Activated naive CD8-positive, alpha-beta T cell treated with anti-CD3 and anti-CD28 coated beads, Interleukin-2, amount 50 U/mL, for 24 hours (primary cell): ENCODE data around the gene PPP3R1.

Experiments used
- ATAC-seq: fragments of 150-1000 bp; cut with Tn5 transposase; one replicate; pipeline ENCODE4 v1.10.0; 2021
- DNase-seq: peaks from one replicate; pipeline ENCODE4 v3.0.0; 2021
- H3K27ac Mint-ChIP-seq: one replicate; pipeline ENCODE4 v1.8.0; 2021; ENCODE audit warnings: mild to moderate bottlenecking, mixed read lengths
- H3K27me3 Mint-ChIP-seq: one replicate; pipeline ENCODE4 v1.8.0; 2021; ENCODE audit warnings: mixed read lengths
- H3K36me3 Mint-ChIP-seq: one replicate; pipeline ENCODE4 v1.8.0; 2021; ENCODE audit warnings: low read depth, mixed read lengths
- H3K4me1 Mint-ChIP-seq: one replicate; pipeline ENCODE4 v1.8.0; 2021; ENCODE audit warnings: mixed read lengths
- H3K4me3 Mint-ChIP-seq: one replicate; pipeline ENCODE4 v1.8.0; 2021; ENCODE audit warnings: mild to moderate bottlenecking, moderate library complexity, mixed read lengths
- H3K9me3 Mint-ChIP-seq: one replicate; pipeline ENCODE4 v1.8.0; 2021; ENCODE audit warnings: mixed read lengths

Gene PPP3R1, protein sequence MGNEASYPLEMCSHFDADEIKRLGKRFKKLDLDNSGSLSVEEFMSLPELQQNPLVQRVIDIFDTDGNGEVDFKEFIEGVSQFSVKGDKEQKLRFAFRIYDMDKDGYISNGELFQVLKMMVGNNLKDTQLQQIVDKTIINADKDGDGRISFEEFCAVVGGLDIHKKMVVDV

DNA sequence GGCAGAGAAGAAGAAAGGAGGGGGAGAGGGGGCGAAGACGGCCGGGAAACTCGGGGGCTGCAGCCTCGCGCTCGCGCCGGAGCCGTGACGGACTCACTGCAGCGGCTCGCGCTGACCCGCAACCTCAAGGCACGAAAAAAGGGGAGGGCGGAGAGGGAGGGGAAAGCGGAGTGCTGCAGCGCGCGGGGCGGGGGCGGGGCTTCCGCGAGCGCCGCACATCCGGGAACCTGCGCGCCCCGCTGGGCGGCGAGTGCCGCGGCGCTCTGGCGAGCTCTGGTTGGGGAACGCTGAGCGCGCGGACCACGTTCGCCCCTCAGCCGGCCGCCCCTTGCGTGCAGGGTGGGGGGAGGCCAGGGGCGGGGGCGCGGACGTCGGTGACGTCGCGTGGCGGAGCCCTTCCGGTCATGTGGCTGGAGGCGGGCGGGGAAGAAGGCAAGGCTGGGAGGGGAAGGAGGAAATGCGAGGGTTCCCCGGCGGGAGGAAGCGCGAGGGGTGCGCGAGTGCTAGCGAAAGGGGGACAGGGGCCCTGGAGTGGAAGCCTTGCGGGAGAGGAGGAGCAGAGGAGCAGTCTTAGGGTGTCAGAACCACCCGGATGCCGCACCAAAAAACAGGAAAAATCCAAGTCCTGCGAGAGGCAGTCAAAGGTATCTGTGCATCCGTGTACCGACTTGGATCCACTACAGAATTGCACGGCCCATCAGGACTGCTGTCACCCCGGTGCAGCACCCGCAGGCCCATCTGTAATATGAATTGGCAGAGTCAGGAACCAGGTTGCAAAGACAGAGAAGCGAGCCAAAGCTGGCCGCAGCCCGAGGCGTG, at the start of gene PPP3R1:
PPP3R1 (minus strand) TSS at position 133 of the 819 bp plus-strand sequence. CDS start 405 bp downstream, outside the sequence.
- no peaks in the 10 kb centered on the region for H3K27me3 Mint-ChIP-seq
- H3K36me3 Mint-ChIP-seq, result peaks cover 20% of the 10 kb centered on the region
- H3K27ac Mint-ChIP-seq, result peak within 1 kb of the TSS; percentile 96
- no peaks in the 10 kb centered on the region for H3K9me3 Mint-ChIP-seq
- DNase-seq (peak; percentile 95), ATAC-seq (peak; percentile 95)
- peak within 1 kb of the TSS; percentile 97 for H3K4me3 Mint-ChIP-seq
- H3K4me1 Mint-ChIP-seq, result peaks cover 34% of the 10 kb centered on the region

DNA sequence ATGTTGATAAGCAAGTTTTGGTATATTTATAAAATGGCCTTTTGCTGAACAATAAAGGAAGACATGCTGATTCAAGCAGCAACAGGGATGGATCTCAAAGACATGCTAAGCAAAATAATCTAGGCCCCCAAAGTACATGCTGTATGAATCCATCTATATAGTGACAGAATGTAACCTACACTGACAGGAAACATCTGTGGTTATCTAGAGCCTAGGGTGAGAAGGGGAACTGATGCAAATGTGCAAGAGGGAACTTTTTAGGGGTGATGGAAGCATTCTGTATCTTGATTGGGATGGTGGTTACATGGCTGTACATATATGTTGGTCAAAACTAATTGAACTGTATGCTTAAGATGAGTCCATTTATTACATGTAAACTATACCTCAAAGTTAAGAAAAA, 43.2 kb upstream of the PPP3R1 start:
- ATAC-seq (no peak), DNase-seq (no peak)
- H3K36me3 Mint-ChIP-seq, result no peaks in the 10 kb centered on the region
- no peak overlapping the region for H3K27ac Mint-ChIP-seq
- H3K4me1 Mint-ChIP-seq, result peaks cover 4% of the 10 kb centered on the region
- H3K27me3 Mint-ChIP-seq, result peaks cover 6% of the 10 kb centered on the region
- H3K9me3 Mint-ChIP-seq, result no peaks in the 10 kb centered on the region
- H3K4me3 Mint-ChIP-seq, result no peak overlapping the region

DNA sequence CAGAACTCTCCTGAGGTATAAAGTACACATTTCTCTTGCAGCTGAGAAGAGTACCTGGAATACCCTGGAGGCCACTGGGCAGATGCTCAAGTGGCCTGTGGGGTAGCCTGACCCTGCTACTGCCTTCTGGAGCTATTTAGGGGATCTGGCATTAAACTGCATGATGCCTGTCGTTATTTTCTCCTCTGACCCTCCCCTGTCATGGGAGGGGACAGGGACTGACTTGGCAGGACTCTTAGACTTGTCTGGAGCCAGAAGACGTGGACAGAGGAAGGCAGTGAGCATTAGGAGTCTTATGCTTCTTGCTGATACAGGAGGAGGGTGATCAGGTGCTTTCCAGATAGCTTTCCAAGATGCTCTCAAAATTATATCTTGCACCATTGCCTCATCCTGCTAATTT, 42.6 kb upstream of the PPP3R1 start:
- no peak overlapping the region for H3K4me3 Mint-ChIP-seq
- H3K36me3 Mint-ChIP-seq, result no peaks in the 10 kb centered on the region
- H3K27ac Mint-ChIP-seq, result no peak overlapping the region

DNA sequence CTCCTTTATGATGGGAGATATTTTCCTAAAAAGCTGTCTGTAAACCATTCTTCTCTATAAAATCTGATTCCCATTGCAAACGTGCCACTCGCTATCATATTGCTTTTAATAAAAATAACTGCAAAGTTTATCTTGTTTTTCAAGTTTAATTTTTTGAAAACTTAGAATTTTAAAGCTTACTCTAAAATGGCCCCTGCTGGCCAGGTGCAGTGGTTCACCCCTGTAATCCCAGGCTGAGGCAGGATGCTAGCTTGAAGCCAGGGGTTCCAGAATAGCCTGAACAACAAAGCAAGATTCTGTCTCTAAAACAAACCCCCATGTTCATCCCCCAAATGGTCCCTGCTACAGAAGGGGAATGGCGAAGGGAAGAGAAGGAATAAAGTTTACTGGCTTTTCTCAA, 41.9 kb upstream of the PPP3R1 start:
- no peaks in the 10 kb centered on the region for H3K9me3 Mint-ChIP-seq
- no peak overlapping the region for H3K27ac Mint-ChIP-seq
- H3K4me1 Mint-ChIP-seq, result peaks cover 4% of the 10 kb centered on the region
- peaks cover 8% of the 10 kb centered on the region for H3K27me3 Mint-ChIP-seq
- H3K4me3 Mint-ChIP-seq, result no peak overlapping the region
- H3K36me3 Mint-ChIP-seq, result no peaks in the 10 kb centered on the region
- DNase-seq (no peak), ATAC-seq (no peak)

More for the DNA sequence above, 42.6 kb upstream of the PPP3R1 start:
- DNase-seq, result no peak
- Mint-ChIP-seq H3K27me3 (peaks cover 8% of the 10 kb centered on the region), H3K4me1 (peaks cover 4% of the 10 kb centered on the region), H3K9me3 (no peaks in the 10 kb centered on the region)
- no peak for ATAC-seq

DNA sequence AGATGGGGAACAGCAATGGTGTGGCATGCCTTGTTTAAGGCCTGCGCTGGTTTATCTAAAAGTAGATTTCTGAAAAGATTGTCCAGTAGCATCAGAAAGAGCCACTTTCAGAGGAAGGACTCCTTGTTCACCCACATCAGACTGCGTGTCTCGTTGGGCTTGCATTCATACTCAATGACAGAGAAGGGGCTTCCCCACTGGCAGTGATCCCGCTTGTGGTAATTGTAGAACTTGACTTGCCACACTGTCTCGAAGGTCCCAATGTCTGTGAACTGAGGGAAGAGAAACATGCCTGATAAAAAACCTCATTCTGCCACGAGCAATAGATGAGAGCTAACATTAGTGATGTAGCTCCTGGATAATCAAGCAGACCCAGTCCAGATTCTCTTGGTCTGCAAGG, 41.4 kb upstream of the PPP3R1 start:
- no peak overlapping the region for H3K27ac Mint-ChIP-seq
- DNase-seq, result no peak
- peaks cover 4% of the 10 kb centered on the region for H3K4me1 Mint-ChIP-seq
- no peak overlapping the region for H3K4me3 Mint-ChIP-seq
- H3K36me3 Mint-ChIP-seq, result no peaks in the 10 kb centered on the region
- no peak for ATAC-seq
- no peaks in the 10 kb centered on the region for H3K9me3 Mint-ChIP-seq
- peaks cover 8% of the 10 kb centered on the region for H3K27me3 Mint-ChIP-seq

DNA sequence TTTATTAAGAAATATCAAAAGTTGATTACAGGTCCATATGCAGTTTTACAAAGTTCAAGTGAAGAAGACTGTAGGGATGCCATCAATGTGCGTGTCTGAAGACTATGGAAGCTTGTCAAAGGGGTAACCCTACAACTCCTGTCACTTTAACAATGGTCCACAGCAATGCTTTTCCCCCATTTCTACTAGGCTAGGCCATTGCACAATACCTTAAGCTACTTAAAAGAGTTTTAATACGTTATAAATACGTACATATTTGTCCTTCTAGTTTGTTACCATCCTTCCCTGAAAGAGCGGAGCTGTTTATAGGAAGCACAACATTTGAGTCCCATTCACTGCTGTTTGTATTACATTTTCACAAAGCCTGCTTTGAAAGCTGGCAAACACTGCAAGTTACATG, 40.7 kb upstream of the PPP3R1 start:
- Mint-ChIP-seq H3K36me3 (no peaks in the 10 kb centered on the region), H3K27me3 (peaks cover 15% of the 10 kb centered on the region), H3K9me3 (no peaks in the 10 kb centered on the region), H3K4me3 (no peak overlapping the region), H3K4me1 (peaks cover 4% of the 10 kb centered on the region), H3K27ac (no peak overlapping the region)
- DNase-seq (no peak), ATAC-seq (no peak)

DNA sequence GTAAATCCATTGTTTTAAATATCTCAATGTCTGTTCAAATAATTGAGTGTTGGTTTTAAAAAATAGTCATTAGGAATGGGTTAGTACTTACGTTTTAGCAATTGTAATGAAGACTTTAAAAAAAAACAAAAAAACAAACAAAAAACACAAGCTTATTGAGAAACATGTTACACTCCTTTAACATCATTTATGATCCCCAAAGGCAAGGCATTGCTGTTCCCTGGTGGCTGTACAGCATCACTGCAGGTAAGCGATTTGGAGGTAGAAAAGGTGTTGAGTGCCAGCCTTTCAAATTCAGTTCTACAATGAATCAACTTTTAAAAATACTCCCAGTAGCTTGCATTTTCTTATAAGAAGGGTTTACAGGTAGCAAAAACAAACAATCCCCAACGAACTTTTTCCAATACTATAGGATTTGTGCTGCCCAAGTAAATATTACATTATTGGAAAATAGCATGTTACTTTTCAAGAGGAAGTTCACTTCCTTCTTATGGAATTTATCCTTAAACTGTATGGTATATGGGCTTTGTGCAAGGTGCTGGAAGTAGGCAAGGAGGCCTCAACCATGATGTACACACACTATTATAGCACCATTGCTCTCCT, 39.9 kb upstream of the PPP3R1 start:
- H3K27ac Mint-ChIP-seq, result no peak overlapping the region
- no peak overlapping the region for H3K4me3 Mint-ChIP-seq
- DNase-seq, result no peak
- H3K27me3 Mint-ChIP-seq, result peaks cover 23% of the 10 kb centered on the region
- H3K9me3 Mint-ChIP-seq, result no peaks in the 10 kb centered on the region
- peaks cover 4% of the 10 kb centered on the region for H3K4me1 Mint-ChIP-seq
- no peaks in the 10 kb centered on the region for H3K36me3 Mint-ChIP-seq
- no peak for ATAC-seq

DNA sequence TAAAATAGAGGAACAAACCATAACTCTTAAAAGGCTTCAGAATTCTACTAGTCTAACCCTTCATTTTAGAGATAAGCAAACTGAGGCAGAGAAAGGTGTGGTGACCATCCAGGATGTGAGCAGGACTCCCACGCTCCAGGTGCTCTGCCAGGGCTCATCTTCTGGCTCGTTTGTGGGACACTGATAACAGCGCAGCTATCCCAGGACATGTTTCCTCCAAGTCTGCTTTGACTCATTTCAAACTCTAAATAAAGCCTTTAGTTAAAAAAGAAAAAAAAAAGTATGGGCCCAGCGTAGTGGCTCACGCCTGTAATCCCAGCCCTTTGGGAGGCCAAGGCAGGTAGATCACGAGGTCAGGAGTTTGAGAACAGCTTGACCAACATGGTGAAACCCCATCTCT, 39.0 kb upstream of the PPP3R1 start:
- Mint-ChIP-seq H3K36me3 (no peaks in the 10 kb centered on the region), H3K4me3 (no peak overlapping the region), H3K27me3 (peaks cover 27% of the 10 kb centered on the region), H3K9me3 (no peaks in the 10 kb centered on the region), H3K4me1 (peaks cover 4% of the 10 kb centered on the region), H3K27ac (no peak overlapping the region)
- DNase-seq (no peak), ATAC-seq (no peak)

DNA sequence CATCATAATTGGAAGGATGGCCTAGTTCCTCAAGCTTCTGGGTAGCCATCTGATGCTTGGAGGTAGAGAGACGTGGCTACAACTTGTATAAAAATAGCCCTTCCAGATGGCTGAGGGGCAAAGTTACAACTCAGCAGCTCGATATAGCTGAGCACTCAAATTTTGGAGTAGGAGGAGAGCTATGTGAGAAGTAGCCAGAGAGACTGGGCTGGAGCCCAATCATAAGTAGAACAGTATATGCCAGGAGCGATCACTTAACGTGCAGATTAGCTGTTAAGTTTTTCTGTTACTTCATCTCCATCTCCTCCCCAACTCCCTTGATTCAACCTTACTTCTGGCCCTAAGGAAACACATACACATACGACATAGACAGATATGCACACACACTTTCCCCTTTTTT, 38.6 kb upstream of the PPP3R1 start:
- no peaks in the 10 kb centered on the region for H3K9me3 Mint-ChIP-seq
- no peak for ATAC-seq
- no peak overlapping the region for H3K4me3 Mint-ChIP-seq
- peaks cover 31% of the 10 kb centered on the region for H3K27me3 Mint-ChIP-seq
- no peak for DNase-seq
- H3K4me1 Mint-ChIP-seq, result peaks cover 4% of the 10 kb centered on the region
- no peak overlapping the region for H3K27ac Mint-ChIP-seq
- no peaks in the 10 kb centered on the region for H3K36me3 Mint-ChIP-seq

DNA sequence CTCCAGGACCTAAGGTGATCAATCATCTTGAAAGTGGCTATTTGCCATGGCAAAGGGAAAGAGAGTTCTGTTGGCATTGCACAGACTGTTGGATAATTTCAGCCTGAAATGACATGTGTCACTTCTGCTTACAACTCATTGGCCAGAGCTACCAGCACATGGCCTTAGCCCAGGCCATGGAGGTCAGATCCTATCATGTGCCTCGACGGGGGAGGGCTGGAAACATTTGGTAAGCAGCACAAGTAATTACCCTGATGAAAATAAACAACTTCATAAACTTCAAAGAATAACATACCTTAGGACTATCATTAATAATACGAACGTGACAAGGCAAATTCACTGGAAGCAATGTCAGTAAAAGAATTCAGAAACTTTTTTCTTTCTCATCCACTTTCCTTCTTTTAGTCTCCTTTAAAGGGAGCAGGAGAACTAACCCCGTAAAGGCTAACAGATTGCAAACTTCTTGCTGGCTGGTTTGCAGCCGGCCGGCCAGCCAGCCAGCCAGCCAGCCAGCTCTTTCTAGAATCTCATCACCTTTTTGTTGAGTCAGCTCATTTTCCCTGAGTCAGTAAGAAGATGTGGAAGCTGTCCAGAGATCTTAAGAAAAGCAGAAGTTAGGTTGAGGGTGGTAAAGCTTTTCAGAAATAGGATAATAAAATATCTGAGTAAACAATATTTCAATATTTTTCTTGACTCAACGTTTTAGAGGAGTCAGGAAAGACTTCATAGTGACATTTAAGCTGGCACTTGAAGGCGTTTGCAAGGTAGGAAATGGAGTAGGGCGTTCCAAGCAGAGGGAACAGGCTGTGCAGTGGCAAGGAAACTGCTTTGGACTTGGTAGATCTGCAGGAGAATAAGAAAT, 35.5 kb upstream of the PPP3R1 start:
- Mint-ChIP-seq H3K36me3 (no peaks in the 10 kb centered on the region), H3K27ac (no peak overlapping the region), H3K9me3 (no peaks in the 10 kb centered on the region), H3K4me1 (peaks cover under 1% of the 10 kb centered on the region), H3K27me3 (peaks cover 40% of the 10 kb centered on the region), H3K4me3 (no peak overlapping the region)
- DNase-seq, result no peak
- no peak for ATAC-seq

DNA sequence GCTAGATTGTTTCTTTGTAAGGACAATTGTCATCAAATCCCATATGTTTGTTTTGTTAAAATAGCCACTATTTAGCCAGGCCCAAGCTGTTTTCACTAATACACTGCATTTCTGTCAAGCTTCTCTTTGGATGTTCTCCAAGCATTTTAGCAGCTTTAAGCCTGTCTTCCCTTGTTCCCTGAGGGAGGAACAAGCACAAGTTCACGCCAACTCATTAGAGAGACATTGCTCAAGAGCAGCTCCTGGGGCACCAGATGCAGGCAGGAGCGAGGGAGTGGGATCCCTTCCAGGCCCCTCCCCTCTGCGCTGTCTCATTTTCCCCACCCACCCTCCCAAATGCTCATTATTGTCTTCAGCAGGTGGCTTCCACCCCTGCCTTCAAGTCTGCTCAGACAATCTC, 32.6 kb upstream of the PPP3R1 start:
- H3K9me3 Mint-ChIP-seq, result no peaks in the 10 kb centered on the region
- peaks cover 34% of the 10 kb centered on the region for H3K27me3 Mint-ChIP-seq
- no peak overlapping the region for H3K27ac Mint-ChIP-seq
- no peak overlapping the region for H3K4me3 Mint-ChIP-seq
- no peaks in the 10 kb centered on the region for H3K36me3 Mint-ChIP-seq
- DNase-seq, result no peak
- no peak for ATAC-seq
- peaks cover 2% of the 10 kb centered on the region for H3K4me1 Mint-ChIP-seq

DNA sequence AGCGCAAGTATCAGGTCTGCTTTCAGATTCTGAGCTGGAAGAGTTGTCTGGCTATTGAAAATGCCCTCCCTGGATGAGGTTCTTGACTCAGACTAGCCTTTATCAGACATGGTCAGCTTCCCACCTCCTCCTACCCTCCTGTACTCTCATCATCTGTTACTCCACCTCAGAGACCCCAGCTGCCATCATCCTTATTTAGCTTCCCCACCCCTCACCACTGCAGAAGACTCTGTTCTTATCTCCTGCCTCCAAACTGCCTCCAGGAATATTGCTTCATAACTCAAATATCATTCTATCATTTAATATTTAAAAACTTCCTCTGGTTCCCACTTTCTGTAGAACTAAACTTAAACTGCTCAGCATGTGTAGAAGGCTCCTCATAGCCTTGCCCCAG, 31.1 kb upstream of the PPP3R1 start:
- no peak overlapping the region for H3K4me3 Mint-ChIP-seq
- peaks cover 31% of the 10 kb centered on the region for H3K27me3 Mint-ChIP-seq
- ATAC-seq, result no peak
- H3K4me1 Mint-ChIP-seq, result peaks cover 2% of the 10 kb centered on the region
- H3K9me3 Mint-ChIP-seq, result no peaks in the 10 kb centered on the region
- DNase-seq, result no peak
- no peaks in the 10 kb centered on the region for H3K36me3 Mint-ChIP-seq
- no peak overlapping the region for H3K27ac Mint-ChIP-seq

DNA sequence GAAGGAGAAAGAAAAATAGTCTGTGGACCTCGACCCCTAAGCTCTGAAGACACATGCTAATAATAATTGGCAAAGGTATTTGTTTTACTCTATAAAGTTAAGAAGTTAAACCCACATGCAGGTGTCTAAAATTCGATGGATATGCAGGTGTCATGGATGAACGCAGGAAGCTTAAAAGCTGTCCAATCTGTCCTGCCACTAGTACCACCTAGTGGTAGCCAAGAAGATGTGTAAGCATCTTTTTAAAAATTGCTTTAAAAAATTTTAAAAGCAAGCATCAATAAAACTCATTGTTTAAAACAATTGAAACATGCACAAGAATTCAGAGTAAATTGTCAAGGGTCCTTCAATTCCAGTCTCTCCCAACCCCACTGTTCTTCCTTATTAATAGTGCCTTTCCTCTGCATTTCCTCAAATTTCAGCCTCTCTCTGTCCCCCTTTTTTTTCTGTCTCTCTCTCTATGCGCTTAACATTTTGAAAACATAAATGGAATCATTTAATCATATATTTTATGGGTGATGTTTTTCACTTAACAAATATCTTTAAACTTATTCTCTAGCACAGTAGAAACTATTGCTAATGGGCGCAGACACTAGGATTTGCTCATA, 30.6 kb upstream of the PPP3R1 start:
- Mint-ChIP-seq H3K4me1 (peaks cover 2% of the 10 kb centered on the region), H3K27ac (no peak overlapping the region), H3K9me3 (no peaks in the 10 kb centered on the region), H3K4me3 (no peak overlapping the region), H3K36me3 (no peaks in the 10 kb centered on the region), H3K27me3 (peaks cover 26% of the 10 kb centered on the region)
- DNase-seq, result no peak
- ATAC-seq, result no peak

DNA sequence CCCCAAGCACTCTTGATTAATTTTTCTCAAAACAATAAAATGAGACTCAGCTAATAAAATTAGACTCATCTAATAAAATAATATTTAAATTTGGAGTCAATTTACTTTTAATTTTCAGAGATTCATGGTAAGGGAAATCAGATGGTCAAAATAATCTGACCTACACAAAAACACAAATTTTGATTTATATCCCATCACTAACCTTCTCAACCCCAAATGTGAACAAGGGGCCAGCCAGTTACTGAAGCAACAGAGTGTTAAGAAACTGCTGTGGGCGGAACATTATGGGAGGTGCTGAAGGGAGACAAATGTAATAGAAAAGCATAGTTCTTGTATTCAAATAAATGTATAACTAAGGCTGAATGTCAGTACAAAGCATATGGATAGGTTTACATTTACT, 28.5 kb upstream of the PPP3R1 start:
- Mint-ChIP-seq H3K9me3 (no peaks in the 10 kb centered on the region), H3K27me3 (peaks cover 17% of the 10 kb centered on the region), H3K4me3 (no peak overlapping the region), H3K36me3 (no peaks in the 10 kb centered on the region), H3K4me1 (peaks cover 2% of the 10 kb centered on the region), H3K27ac (no peak overlapping the region)
- no peak for DNase-seq
- ATAC-seq, result no peak
